CD1c-positive myeloid dendritic cell (primary cell): ENCODE measurements around the gene SECISBP2.

Source experiments
- DNase-seq: peaks from one replicate; pipeline ENCODE4 v3.0.0-alpha.2; 2016; ENCODE audit errors: extremely low spot score

The SECISBP2 gene

DNA sequence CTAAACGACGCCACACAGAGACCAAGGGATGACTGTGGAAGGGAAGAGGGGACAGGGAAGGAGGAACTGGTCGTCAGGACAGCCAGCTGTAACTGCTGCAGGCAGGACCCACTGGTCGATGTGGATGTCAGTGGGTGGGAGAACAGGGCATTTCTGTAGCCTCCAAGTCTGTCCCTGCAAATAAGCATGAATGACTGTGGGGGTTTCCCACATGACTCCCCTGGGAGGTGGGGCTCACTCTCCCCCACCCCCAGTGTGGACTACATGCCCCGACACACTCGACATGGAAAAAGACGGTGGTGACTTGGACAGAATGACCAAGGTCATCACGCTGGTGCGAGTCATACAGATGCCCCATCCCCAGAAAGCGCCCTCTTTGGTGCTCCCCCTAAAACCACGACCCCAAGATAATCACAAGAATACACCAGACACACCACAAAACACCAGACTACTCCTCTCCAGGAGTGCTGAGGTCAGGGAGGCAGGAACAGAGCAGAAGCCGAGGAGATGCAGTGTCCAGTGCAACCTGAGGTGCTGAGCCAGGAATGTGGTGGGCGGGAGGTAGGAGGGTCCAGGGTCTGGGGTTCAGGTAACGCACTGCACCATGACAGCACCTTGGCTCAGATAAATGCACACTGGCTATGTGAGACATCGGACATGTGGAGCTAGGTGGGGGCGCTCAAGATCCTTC lies 64.9 kb downstream of the SECISBP2 start:
- DNase-seq, result no peak

DNA sequence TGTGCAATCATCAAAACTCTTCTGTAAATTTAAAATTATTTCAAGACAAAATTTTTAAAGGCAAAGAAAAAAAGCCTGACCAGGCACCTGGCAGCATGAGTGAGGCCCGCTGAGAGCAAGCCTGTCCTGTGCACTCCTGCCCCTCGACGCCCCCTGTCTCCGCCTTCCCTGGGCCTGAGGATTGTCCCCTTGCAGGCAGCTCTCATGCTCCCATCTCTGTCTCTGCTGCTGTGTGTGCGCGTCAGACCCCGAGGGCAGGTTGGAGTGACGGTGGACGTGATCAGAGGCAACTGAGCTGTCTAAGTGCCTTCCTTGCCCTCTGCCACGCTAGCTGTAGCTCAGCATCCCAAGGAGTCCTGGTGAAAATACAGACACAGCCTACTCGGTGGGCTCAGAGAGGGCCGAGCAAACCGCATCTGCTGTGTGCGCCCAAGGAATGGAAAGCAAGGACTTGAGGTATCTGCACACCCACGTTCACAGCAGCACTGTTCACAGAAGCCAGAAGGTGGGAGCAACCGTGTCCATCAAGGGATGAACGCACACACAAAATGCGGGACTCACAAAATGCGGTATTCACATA lies 65.5 kb downstream of the SECISBP2 start:
- no peak for DNase-seq

DNA sequence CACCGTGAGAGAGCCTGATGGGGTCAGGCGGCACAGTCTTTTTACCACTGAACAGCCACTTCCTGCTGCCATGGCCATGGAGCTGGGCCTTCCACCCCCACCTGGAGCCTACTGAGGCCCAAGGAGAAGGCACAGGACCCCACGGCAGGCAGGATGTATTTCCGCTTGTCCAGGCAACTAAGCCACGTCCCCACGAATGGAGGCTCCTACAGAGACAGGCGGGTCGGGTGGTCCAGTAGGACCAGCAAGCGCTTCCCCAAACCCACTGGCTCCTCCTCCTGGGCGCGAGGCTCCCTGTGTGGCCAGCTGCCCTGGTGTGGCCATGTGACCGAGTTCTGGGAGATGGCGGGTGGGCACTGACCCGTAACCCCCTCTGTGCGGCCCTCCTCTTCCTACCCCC lies 66.5 kb downstream of the SECISBP2 start:
- DNase-seq, result no peak

DNA sequence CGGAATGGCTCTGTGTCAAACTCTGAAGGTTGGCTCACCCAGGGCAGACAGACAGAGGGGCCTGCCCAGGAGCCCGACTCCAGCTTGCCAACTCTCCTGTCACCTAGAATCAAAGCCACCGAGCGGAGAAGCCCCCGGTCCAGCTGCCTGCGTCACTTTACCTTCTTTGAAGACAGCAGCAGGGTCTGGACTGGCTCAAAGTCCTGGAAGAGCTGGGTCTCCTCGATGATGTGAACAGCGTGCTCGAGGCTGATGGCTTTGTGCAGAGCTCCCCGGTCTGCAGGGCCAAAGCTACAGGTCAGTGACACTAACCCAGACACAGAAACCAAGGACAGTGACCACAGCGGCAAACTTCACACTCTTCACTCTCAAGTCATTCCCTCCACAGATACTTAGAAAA lies 67.9 kb downstream of the SECISBP2 start:
- no peak for DNase-seq

DNA sequence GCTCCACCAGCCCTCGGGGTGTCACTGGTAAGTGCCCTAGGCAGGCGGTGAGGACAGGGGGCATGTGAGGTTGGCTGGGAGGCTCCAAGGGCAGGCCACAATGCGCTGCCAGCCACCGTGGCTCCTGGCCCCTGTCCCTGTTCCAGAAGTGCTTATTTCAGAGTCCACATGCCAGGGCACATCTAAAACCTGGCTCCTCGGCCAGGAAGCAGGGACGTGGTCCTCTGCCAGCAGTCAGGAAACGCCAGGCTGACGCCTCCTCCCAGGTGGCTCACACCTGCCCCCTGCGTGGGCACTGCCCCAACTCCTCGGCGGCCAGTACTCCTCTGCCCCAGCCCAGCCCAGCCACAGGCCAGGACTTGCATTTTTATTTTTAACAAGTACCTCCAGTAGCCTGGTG lies 68.5 kb downstream of the SECISBP2 start:
- DNase-seq, result no peak

DNA sequence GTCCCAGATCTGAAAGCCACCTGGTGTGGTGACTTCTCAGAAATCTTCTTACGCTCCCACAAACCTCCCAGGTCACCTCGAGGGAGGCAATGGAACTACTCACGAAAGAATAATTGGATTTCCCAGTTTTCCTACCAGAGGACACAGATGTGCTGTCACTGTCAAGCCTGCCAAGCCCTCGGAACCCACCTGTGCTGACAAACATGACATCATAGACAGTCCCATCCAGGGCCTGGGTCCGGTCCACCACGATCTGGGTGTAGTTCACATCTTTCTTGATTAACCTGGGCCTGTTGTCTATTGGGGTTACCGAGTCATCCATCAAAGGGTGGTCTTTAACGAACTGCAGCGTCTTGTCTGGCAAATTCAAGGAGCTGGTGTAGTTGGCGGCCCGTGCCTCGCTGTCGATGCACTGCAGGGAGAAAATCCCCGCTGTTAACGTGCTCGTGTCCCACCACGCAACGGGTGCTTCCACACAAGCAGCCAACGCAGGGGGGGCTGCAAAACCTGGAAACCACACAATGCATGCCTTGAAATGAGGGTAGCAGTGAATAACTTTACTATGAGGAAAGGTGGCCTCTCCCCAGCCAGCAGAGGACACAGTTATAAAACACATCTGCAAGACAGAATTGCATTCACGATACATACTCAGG lies 69.0 kb downstream of the SECISBP2 start:
- no peak for DNase-seq

DNA sequence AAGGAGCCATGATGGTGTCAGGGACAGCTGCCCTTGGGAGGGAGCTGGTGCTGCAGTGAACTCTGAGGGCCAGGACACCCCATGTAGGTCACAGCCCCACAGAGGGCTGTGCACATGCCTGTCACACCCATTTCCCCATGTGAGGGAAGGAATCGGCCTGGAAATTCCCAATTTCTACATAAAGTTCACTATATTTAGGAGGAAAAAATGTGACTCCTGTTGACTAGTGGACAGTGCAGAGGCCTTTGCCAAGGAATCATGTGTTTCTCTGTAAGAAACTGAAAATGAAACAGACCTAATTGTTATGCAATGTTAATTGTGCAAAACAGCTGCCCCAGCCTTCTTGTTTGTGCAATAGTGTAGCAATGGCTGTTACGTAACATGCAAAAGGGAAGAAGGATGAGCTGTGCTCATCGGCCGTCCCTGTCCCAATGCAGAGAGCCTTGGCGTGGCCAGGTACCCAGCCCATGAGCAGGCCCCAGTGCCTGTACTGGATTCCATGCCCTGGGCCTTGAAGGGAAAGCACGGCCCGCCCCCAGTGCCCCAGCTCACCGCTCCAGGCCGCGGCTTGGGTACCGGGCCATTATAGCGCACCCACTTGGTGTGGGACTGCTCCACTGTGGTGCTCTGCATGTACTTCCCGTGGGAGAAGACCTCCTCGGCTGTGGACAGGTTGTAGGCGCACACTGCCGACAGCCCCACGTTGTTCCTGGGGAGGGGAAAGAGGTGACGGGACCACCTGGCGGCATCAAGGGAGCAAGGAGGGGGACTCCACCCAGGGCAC lies 70.0 kb downstream of the SECISBP2 start:
- DNase-seq, result peak; percentile 96

DNA sequence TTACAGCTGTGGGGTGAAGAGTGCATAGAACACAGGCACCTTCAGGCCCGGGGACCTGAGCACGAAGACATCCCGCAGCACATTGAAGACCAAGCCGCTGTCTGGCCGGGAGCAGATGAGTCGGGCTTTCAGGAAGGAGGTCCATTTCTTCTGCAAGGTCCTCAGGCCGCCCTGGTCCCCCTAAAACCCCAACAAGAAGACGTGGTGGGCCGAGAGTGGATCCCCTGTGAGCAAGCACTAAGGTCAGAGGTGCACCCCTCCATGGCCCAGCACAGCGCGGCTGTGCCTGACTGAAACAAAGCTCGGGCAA lies 70.5 kb downstream of the SECISBP2 start:
- DNase-seq, result no peak

DNA sequence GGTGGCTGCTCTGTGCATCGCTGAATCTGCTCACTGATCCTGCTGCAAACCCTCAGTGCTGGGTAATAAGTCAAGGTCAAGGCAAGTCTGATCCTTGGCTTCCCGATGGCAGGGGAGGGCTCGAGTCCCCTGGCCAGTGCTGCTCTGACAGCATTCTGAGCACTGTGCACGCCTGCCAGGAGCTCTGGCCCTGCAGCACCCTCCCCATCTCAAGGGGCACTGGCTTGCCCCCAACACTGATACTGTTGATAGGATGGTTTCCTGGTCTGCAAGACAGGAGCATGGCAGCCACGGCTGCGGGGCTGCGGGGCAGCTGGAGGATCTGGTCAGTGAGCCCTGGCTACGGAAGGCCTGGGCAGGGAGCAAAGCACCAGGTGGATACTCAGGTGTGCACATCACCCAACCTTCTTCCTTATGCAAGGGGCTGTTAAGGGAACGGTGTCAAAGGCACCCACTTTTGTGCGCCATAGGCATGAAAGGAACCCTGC lies 71.8 kb downstream of the SECISBP2 start:
- no peak for DNase-seq

DNA sequence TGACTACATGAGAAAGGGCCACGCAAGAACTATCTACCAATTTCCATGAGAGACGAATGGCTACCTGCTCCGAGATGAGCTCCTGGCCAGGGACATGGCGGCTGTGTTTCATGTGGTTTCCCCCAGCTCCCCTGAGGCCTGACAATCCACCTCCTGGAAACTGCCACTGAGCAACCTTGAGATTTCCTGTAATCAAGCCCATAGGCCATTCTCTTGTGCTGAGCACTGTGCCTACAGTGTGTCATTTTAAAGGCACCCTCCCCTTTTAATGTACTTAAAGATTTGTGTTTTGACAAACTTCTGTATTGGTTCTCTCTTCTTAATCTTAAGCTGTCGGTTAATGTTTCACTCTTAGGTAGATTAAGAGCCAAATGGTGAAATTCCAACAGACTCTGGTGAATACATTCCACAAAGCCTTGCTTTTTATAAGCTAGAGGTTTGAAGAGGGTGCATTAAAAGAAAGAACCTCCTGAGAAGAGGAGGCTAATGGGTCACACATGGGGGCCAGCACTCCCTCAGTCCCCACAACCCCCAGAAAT lies 72.3 kb downstream of the SECISBP2 start:
- DNase-seq, result no peak

DNA sequence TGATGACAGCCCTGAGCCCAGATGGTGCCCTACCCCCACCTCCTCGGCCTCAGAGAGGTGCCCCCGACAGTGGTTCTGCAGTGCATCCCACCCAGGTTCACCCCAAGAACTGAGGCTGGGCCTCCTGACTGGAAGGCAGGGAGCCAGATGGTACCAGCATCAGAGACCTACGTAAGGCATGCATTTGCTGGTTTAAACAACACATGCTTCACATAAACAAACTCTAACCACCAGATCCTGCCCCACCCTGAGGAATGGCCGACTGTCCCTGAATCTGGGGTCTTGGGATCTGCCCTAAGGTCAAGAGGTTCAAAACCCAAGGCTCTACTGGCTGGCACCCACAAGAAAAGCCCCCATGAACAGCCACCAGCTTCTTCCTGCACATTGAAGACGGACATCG lies 73.3 kb downstream of the SECISBP2 start:
- no peak for DNase-seq

DNA sequence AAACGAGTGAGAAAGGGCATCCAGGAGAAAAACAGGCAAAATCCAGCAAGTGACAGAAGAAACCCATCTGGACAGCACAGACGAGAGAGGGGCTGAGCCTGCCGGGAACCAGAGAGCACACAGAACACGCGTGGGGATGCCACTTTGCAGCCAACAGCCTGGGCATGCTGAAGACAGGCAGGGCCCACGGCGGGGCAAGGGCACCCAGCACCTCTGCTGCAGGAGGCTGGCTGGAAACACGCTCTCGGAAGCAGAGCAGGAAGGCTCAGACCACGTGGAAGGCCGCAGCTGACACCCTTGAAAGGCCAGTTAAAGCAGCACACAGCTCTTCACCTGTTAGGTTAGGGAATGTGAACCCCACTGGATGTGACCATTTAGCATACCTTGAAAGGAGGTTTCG lies 76.1 kb downstream of the SECISBP2 start:
- DNase-seq, result no peak

DNA sequence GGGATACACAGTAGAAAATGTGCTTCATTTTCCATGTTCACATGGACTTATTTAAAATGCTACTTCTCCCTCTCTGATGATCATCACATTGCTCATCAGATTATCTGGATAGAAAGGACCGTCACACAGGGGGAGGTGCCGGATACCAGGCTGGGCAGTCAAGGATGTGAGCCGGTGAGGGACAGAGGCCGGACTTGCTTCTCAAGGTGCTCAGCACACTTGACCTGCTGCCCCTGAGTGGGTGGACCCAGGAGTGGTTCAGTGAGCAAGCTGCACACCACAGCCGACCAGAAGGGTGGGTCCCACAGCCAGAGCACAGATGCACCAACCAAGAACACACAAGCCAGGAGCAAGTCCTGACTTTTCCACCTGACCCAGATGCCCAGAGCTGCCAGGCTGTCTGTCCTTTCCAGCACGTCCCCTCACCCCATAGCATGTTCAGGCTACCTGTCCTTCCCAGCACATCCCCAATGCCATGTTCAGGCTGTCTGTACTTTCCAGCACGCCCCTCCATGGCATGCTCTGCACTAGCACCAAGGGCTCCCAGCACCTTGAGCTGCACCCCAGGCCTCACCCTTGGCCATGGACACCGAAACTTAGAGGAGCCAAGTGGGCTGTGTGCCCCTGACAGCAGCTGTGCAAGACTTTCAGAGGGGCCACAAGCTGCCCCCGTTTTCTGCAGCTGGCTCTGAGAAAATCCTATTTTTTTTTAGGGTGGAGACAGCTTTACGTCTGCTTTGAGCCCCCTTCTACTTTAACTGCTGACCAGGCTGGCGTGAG lies 77.8 kb downstream of the SECISBP2 start:
- no peak for DNase-seq

DNA sequence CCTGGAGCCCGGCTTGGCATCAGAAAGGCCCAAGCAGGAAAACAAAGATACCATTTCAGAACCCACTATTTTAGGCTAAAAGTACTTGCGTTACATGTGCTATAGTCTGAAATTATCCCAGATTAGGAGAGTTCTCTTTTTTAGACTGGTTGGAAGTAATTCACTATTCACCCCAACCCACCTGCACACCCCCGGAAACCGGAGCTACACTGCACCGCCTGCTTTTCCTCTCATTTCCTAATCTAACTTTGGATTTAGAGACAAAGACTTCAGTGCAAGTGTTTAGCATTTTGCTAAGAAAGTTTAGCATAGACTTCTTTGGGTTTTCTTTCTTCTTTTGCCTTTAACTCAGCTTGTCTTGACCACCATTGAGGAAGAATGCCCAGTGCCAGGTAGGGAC lies 79.2 kb downstream of the SECISBP2 start:
- no peak for DNase-seq

DNA sequence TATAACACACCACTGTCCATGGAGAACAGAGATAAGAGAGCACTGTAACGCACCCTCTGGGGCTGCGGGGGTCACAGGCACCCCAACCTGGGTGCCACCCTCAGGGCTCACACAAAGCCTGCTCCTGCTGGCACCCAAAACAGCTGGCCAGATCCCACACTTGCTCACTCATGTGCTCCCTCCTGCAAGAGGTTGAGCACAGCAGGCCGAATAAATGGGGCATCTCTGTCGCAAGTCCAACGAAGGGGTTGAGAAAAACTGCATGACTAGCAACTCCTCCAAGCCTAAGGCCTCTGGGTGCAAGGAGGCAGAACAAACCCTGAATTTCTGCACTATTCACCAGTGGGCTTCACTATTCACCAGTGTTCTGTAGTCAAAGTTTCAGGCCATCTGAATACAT lies 80.3 kb downstream of the SECISBP2 start:
- no peak for DNase-seq

DNA sequence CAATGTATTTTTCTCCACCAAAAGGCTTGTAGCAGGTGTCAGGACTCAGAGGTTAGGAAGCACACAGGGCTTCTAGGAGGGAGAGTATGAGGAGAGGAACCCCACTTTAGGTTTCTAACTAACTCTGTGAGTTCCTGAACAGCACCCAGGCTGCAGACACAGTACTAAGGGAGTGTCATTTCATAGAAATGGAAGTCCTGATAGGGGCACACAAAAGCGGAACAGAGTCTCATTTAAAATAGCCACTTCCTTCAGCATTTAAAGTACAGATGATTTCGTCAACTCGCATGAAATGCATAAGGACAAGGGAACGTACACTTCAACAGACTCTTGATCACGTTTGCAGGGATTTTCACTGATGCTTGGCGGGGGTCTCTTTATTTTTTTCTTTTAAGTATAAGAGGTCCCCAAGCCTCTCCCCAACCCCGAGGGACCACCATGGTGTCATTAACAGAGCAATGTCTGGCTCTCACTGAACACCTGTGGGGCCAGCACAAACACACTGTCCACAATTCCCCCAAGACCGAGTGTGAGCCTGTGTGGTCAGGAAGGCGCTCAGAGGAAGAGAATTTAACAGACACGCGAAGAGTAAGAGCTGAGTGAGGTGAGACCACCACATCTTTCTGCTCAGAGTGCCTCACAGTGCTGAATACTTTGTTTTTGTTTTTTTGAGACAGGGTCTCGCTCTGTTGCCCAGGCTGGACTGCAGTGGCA lies 82.3 kb downstream of the SECISBP2 start:
- peak; percentile 88 for DNase-seq

DNA sequence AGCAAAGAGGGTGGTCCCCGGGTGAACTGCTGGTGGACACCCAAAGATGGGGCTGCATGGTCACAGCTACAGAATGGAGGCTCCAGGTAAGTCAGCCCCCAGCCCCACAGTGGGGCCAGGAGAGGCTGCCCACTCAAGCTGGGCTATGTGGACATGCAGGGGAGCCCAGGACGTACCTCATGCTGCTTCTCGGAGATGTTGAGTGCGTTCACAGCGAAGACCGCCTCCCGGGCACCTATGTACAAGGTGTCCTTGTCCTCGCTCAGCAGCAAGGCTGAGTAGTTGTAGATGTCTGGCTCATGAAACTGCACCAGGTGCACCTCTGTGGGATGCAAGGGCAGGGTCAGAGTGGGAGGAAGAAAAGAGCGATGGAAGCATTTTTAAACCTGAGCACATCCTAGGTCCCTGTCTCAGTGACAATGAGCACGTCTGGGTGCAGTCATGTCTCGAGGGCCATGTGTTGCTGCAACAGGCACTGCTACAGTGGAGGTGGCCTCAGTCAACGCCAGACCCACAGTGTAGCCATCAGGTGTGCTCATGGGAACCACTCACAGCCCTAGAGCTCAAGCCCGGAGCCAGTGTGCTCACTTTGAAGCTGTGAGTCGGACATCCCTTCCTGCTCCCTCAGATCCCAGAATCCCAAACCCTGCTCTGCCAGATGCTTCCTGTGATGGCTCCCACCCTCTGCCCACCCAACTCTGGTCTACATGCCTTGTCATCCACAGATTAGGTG lies 84.6 kb downstream of the SECISBP2 start:
- DNase-seq, result no peak

DNA sequence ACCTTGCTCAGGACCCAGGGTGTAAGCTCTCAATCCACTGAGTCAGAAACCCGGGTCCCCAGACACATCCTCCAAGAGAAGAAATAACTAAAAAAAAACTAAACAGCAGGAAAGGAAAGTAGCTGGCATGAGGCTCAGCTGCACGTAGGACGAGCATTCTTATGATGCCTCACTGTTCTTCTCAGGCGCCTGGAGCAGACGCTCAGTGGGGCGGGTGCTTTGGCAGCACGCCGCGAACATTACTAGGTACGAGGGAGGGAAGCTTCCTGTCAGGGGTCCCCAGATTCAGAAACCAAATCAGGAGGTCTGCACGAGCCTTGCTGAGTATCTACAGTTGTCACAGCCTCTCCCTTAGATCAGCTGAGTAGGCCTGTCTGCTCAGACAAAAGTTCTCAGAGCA lies 85.8 kb downstream of the SECISBP2 start:
- no peak for DNase-seq

DNA sequence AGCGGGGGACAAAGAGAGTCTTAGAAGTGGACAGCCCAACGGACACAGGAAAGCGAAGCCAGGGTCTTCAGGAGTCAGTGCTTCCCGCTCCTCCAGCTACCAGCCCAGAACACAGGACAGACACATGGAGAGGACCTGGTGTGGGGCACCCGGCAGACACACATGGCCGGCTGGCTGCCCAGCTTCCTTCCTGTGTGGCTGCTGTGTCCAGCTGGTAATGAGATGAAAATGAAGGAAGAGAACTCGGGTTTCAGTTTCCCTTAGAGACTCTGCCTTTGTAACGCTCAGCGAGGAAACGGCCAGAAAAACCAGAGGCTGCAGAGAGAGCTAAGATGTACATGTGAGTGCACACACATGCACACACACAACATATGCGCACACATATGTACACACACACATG lies 87.5 kb downstream of the SECISBP2 start:
- DNase-seq, result peak; percentile 64

DNA sequence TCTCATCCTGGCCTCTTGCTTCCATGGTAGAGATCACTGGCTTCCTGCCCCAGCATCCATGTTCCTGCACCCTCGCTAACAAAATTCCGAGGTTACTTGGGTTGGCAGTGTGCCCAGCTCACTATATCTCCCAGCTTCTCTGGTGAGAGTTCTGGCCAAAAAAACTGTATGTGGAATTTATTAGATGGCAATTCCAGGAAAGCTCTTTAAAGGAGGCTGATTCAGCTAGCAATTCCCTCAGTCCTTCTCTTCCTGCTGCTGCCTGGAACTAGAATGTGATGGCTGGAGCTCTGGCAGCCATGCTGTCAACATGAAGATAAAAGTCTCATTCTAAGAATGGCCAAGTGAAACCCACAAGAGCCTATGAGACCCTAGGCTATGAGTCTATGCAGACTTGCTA lies 88.8 kb downstream of the SECISBP2 start:
- no peak for DNase-seq
